DND-41 (cell line): Measurements from ENCODE around the gene PCDH10.

Experiments
- ATAC-seq: fragments of 200-7000 bp; cut with Tn5 transposase; 3 replicates; pipeline ENCODE4 v1.9.1; 2021; ENCODE audit warnings: low read depth; ENCODE audit not compliant: insufficient read depth
- DNase-seq: peaks from one replicate; pipeline ENCODE4 v3.0.0-alpha.2; 2020
- H2AFZ ChIP-seq: 2 replicates; pipeline ENCODE4 v1.6.0; 2012; ENCODE audit warnings: low read depth, low read length
- H3K27ac ChIP-seq: 2 replicates; pipeline ENCODE4 v1.5.1; 2012; ENCODE audit warnings: low read length, inconsistent platforms
- H3K27me3 ChIP-seq: fragments of 200-600 bp; sonication (generic); 2 replicates; pipeline ENCODE4 v1.6.0; 2012; ENCODE audit warnings: low read length, mild to moderate bottlenecking, inconsistent platforms; ENCODE audit not compliant: insufficient read depth, poor library complexity
- H3K36me3 ChIP-seq: 2 replicates; pipeline ENCODE4 v1.5.1; 2012; ENCODE audit warnings: low read length, inconsistent platforms; ENCODE audit not compliant: insufficient read depth
- H3K4me1 ChIP-seq: 2 replicates; pipeline ENCODE4 v1.5.1; 2012; ENCODE audit warnings: mild to moderate bottlenecking, low read length; ENCODE audit not compliant: insufficient read depth
- H3K4me2 ChIP-seq: 2 replicates; pipeline ENCODE4 v1.6.0; 2012; ENCODE audit warnings: mild to moderate bottlenecking, moderate library complexity, low read length, inconsistent platforms; ENCODE audit not compliant: insufficient read depth
- H3K4me3 ChIP-seq, 2 experiments: fragments of 200-600 bp in 1 of 2; shearing (Covaris generic) in 1 of 2; 2 replicates each; pipeline ENCODE4 v1.5.1; 2012 to 2016; ENCODE audit warnings: inconsistent platforms in 2 of 2, low read length in 2 of 2, mild to moderate bottlenecking in 2 of 2, low read depth in 1 of 2, moderate library complexity in 1 of 2
- H3K79me2 ChIP-seq: 2 replicates; pipeline ENCODE4 v1.6.0; 2012; ENCODE audit warnings: low read length, inconsistent platforms; ENCODE audit not compliant: insufficient read depth
- H3K9ac ChIP-seq: 2 replicates; pipeline ENCODE4 v1.6.0; 2012; ENCODE audit warnings: low read depth, mild to moderate bottlenecking, inconsistent platforms, low read length, moderate library complexity
- H3K9me3 ChIP-seq: 2 replicates; pipeline ENCODE4 v1.5.1; 2012; ENCODE audit warnings: low read length, moderate library complexity, mild to moderate bottlenecking, inconsistent platforms; ENCODE audit not compliant: insufficient read depth, severe bottlenecking
- H4K20me1 ChIP-seq: 2 replicates; pipeline ENCODE4 v1.6.0; 2012; ENCODE audit warnings: low read length; ENCODE audit not compliant: insufficient read depth
- CTCF ChIP-seq: IDR thresholded peaks from 2 replicates; pipeline ENCODE4 v1.5.1; 2012; ENCODE audit warnings: borderline replicate concordance, low read length, moderate library complexity, mild to moderate bottlenecking; ENCODE audit not compliant: poor library complexity, severe bottlenecking; ENCODE audit errors: extremely low read depth
- EZH2 ChIP-seq: IDR thresholded peaks from 3 replicates; pipeline ENCODE4 v1.6.1; 2012; ENCODE audit warnings: borderline replicate concordance, low read depth, mild to moderate bottlenecking, moderate library complexity, low read length, inconsistent platforms; ENCODE audit not compliant: severe bottlenecking

The PCDH10 gene

GRCh38 chr4:133152831-133153481 is 3.9 kb downstream of the PCDH10 start:
- Histone ChIP-seq H3K36me3 (peaks cover 12% of the 10 kb centered on the region; the same call in 1 of the 2 replicates), H3K79me2 (no peaks in the 10 kb centered on the region), H3K4me2 (no peak overlapping the region), H3K4me1 (peaks cover 36% of the 10 kb centered on the region), H3K9ac (no peak overlapping the region), H3K27me3 (no peaks in the 10 kb centered on the region), H2AFZ (0 out of 2 replicates have a peak overlapping the region, but pooled peaks have one; percentile 2), H3K4me3 (no peak overlapping the region), H3K9me3 (peaks cover 45% of the 10 kb centered on the region), H4K20me1 (no peaks in the 10 kb centered on the region), H3K27ac (no peak overlapping the region)
- TF ChIP-seq CTCF (no peak), EZH2 (no peak)
- no peak for ATAC-seq
- DNase-seq = no peak

- no peaks in the 10 kb centered on the region for H3K79me2 ChIP-seq
- H3K36me3 ChIP-seq = peaks cover 12% of the 10 kb centered on the region; the same call in 1 of the 2 replicates
- H3K27me3 ChIP-seq = no peaks in the 10 kb centered on the region
- no peak overlapping the region for H2AFZ ChIP-seq
- H3K4me2 ChIP-seq = no peak overlapping the region
- peak; percentile 48 for DNase-seq
- no peaks in the 10 kb centered on the region for H4K20me1 ChIP-seq
- TF ChIP-seq EZH2 = no peak
- peak; percentile 70 for TF ChIP-seq CTCF
- peaks cover 28% of the 10 kb centered on the region for H3K9me3 ChIP-seq
- no peak overlapping the region for H3K4me3 ChIP-seq
- H3K9ac ChIP-seq = no peak overlapping the region
- H3K4me1 ChIP-seq = peaks cover 42% of the 10 kb centered on the region
- 0 out of 2 replicates have a peak overlapping the region, but pooled peaks have one; percentile 89 for H3K27ac ChIP-seq
- no peak for ATAC-seq
These were observed 5.6 kb downstream of the PCDH10 start for GRCh38 chr4:133154725-133155124.

- Histone ChIP-seq H2AFZ (peak overlapping the region; percentile 74), H3K4me3 (0 out of 4 replicates have a peak overlapping the region, but pooled peaks of 1 of the 2 experiments have one; percentile 21), H3K4me2 (peak overlapping the region; percentile 54), H3K4me1 (peaks cover 42% of the 10 kb centered on the region), H3K36me3 (peaks cover 6% of the 10 kb centered on the region; the same call in 1 of the 2 replicates), H3K27ac (peak overlapping the region; percentile 89), H3K79me2 (no peaks in the 10 kb centered on the region), H3K9me3 (peaks cover 14% of the 10 kb centered on the region), H4K20me1 (no peaks in the 10 kb centered on the region), H3K27me3 (no peaks in the 10 kb centered on the region), H3K9ac (peak overlapping the region; percentile 38)
- no peak for TF ChIP-seq EZH2
- TF ChIP-seq CTCF = no peak
- DNase-seq = no peak
- ATAC-seq = peak; percentile 25
These were observed 7.0 kb downstream of the PCDH10 start for GRCh38 chr4:133156096-133156495.
